Cardiac muscle cell (in vitro differentiated cells and primary cell): Measurements from ENCODE around the gene ERBB3. TPM values are rescaled to one million over a fixed set of nuclear protein-coding genes. Genes with fewer than 3 reads are reported as not detected.

Source experiments
- DNase-seq, 2 donors: peaks; one replicate each; pipeline versions ENCODE4 v3.0.0 to v3.0.0-alpha.2; 2010 to 2017; ENCODE audit warnings: low read depth in 1 of 2, low spot score in 1 of 2
- H3K27ac ChIP-seq: fragments of 200-600 bp; sonication (generic); 2 replicates; pipeline ENCODE4 v1.5.1; 2016
- H3K27me3 ChIP-seq: fragments of 200-600 bp; sonication (generic); 2 replicates; pipeline ENCODE4 v1.6.0; 2016; ENCODE audit warnings: control low read depth
- H3K36me3 ChIP-seq: fragments of 200-600 bp; sonication (generic); 2 replicates; pipeline ENCODE4 v1.5.1; 2016; ENCODE audit warnings: control low read depth
- H3K4me1 ChIP-seq: fragments of 200-600 bp; sonication (generic); 2 replicates; pipeline ENCODE4 v1.8.1; 2017; ENCODE audit warnings: low read depth, mild to moderate bottlenecking, mixed run types
- H3K4me3 ChIP-seq: fragments of 200-600 bp; sonication (generic); 2 replicates; pipeline ENCODE4 v1.5.1; 2016; ENCODE audit warnings: mild to moderate bottlenecking
- H3K9me3 ChIP-seq: fragments of 200-600 bp; sonication (generic); 2 replicates; pipeline ENCODE4 v1.5.1; 2017; ENCODE audit warnings: low read depth, mild to moderate bottlenecking, control low read depth
- CTCF ChIP-seq: IDR thresholded peaks from 2 replicates; pipeline ENCODE4 v1.5.1; 2012; ENCODE audit warnings: low read depth, mild to moderate bottlenecking, low read length
- polyA plus RNA-seq: library from polyadenylated mRNA; unstranded; fragments of >200 nt; fragmentation: Nextera tagmentation; extraction: Ambion mirVana; gene quantifications from 2 replicates; pipeline ENCODE4 v1.2.1, GENCODE V29; 2016
- total RNA-seq: library from RNA; depleted of rRNA; stranded (reverse); fragments of >200 nt; gene quantifications from 2 replicates; pipeline ENCODE4 v1.2.3, GENCODE V29; 2016

The ERBB3 gene
- total and polyA plus RNA-seq, 2 experiments from 2014 or later, result 10.5 to 22.0 TPM

GRCh38 chr12:56152132-56152755 lies 72.3 kb downstream of the ERBB3 start, which contains the start of gene MYL6B:
Gene MYL6B (plus strand): TSS chr12:56152587. CDS start chr12:56153919, 1,332 bp downstream.
- Histone ChIP-seq H3K27me3 (no peaks in the 10 kb centered on the region), H3K27ac (peak within 1 kb of the TSS; percentile 82)
- peak; percentile 92 to 94 for DNase-seq

More at GRCh38 chr12:56152132-56152755, 72.3 kb downstream of the ERBB3 start, which contains the start of gene MYL6B:
- H3K9me3 ChIP-seq, result no peaks in the 10 kb centered on the region
- peaks cover 9% of the 10 kb centered on the region for H3K36me3 ChIP-seq
- TF ChIP-seq CTCF, result no peak
- H3K4me3 ChIP-seq, result peak within 1 kb of the TSS; percentile 79
- H3K4me1 ChIP-seq, result peaks cover 8% of the 10 kb centered on the region

Other genes with a start within 250 kb of the ERBB3 start
- 0.39 TPM in 1 of 2 replicates, not detected in the other for gene MMP19, start 237.2 kb upstream of the ERBB3 start, total RNA-seq
- 0.24 and 1.4 TPM in 2 replicates for gene MMP19, start 237.2 kb upstream of the ERBB3 start, polyA plus RNA-seq
- 55.3 and 56.3 TPM in 2 replicates for gene PYM1, start 152.3 kb upstream of the ERBB3 start, total RNA-seq
- gene PYM1, start 152.3 kb upstream of the ERBB3 start, polyA plus RNA-seq, result 63.2 and 82.9 TPM in 2 replicates
- 18.3 and 28.6 TPM in 2 replicates for gene DGKA, start 149.0 kb upstream of the ERBB3 start, total RNA-seq
- 34.4 and 46.6 TPM in 2 replicates for gene DGKA, start 149.0 kb upstream of the ERBB3 start, polyA plus RNA-seq
- gene PMEL, start 114.1 kb upstream of the ERBB3 start, total RNA-seq, result 9.0 and 11.3 TPM in 2 replicates
- 15.5 and 15.7 TPM in 2 replicates for gene PMEL, start 114.1 kb upstream of the ERBB3 start, polyA plus RNA-seq
- gene CDK2, start 113.3 kb upstream of the ERBB3 start, total RNA-seq, result 31.3 and 31.4 TPM in 2 replicates
- 33.9 and 40.8 TPM in 2 replicates for gene CDK2, start 113.3 kb upstream of the ERBB3 start, polyA plus RNA-seq
- 87.9 and 104 TPM in 2 replicates for gene RAB5B, start 106.1 kb upstream of the ERBB3 start, total RNA-seq
- 154 and 157 TPM in 2 replicates for gene RAB5B, start 106.1 kb upstream of the ERBB3 start, polyA plus RNA-seq
- gene SUOX, start 82.9 kb upstream of the ERBB3 start, total RNA-seq, result 38.2 and 52.4 TPM in 2 replicates
- 45.3 and 59.6 TPM in 2 replicates for gene SUOX, start 82.9 kb upstream of the ERBB3 start, polyA plus RNA-seq
- gene IKZF4, start 59.1 kb upstream of the ERBB3 start, total RNA-seq, result 9.7 and 11.5 TPM in 2 replicates
- 12.5 and 18.1 TPM in 2 replicates for gene IKZF4, start 59.1 kb upstream of the ERBB3 start, polyA plus RNA-seq
- gene RPS26, start 38.2 kb upstream of the ERBB3 start, total RNA-seq, result 535 and 1,293 TPM in 2 replicates
- gene RPS26, start 38.2 kb upstream of the ERBB3 start, polyA plus RNA-seq, result 204 and 252 TPM in 2 replicates
- 166 and 235 TPM in 2 replicates for gene PA2G4, start 24.4 kb downstream of the ERBB3 start, total RNA-seq
- 132 and 189 TPM in 2 replicates for gene PA2G4, start 24.4 kb downstream of the ERBB3 start, polyA plus RNA-seq
- 1,416 and 2,307 TPM in 2 replicates for gene RPL41, start 36.5 kb downstream of the ERBB3 start, total RNA-seq
- 2,144 and 2,427 TPM in 2 replicates for gene RPL41, start 36.5 kb downstream of the ERBB3 start, polyA plus RNA-seq
- 5.4 and 7.5 TPM in 2 replicates for gene ZC3H10, start 38.1 kb downstream of the ERBB3 start, total RNA-seq
- gene ZC3H10, start 38.1 kb downstream of the ERBB3 start, polyA plus RNA-seq, result 7.2 and 10.6 TPM in 2 replicates
- gene ESYT1, start 48.1 kb downstream of the ERBB3 start, total RNA-seq, result 103 and 107 TPM in 2 replicates
- 52.0 and 70.6 TPM in 2 replicates for gene ESYT1, start 48.1 kb downstream of the ERBB3 start, polyA plus RNA-seq
- 218 and 293 TPM in 2 replicates for gene MYL6B, start 72.4 kb downstream of the ERBB3 start, total RNA-seq
- 142 and 203 TPM in 2 replicates for gene MYL6B, start 72.4 kb downstream of the ERBB3 start, polyA plus RNA-seq
- 2,618 and 4,325 TPM in 2 replicates for gene MYL6, start 78.2 kb downstream of the ERBB3 start, total RNA-seq
- 3,866 and 6,680 TPM in 2 replicates for gene MYL6, start 78.2 kb downstream of the ERBB3 start, polyA plus RNA-seq
- 69.7 and 94.2 TPM in 2 replicates for gene SMARCC2, start 109.3 kb downstream of the ERBB3 start, total RNA-seq
- gene SMARCC2, start 109.3 kb downstream of the ERBB3 start, polyA plus RNA-seq, result 79.6 and 104 TPM in 2 replicates
- 37.2 and 55.7 TPM in 2 replicates for gene RNF41, start 141.8 kb downstream of the ERBB3 start, total RNA-seq
- 17.3 and 21.1 TPM in 2 replicates for gene RNF41, start 141.8 kb downstream of the ERBB3 start, polyA plus RNA-seq
- 14.8 and 32.0 TPM in 2 replicates for gene NABP2, start 144.2 kb downstream of the ERBB3 start, total RNA-seq
- 6.8 and 10.7 TPM in 2 replicates for gene NABP2, start 144.2 kb downstream of the ERBB3 start, polyA plus RNA-seq
- gene SLC39A5, start 149.9 kb downstream of the ERBB3 start, total RNA-seq, result 0.67 TPM in 1 of 2 replicates, not detected in the other
- 1.0 TPM in 1 of 2 replicates, not detected in the other for gene SLC39A5, start 149.9 kb downstream of the ERBB3 start, polyA plus RNA-seq
- gene ANKRD52, start 178.2 kb downstream of the ERBB3 start, total RNA-seq, result 18.0 and 19.3 TPM in 2 replicates
- 34.9 and 37.7 TPM in 2 replicates for gene ANKRD52, start 178.2 kb downstream of the ERBB3 start, polyA plus RNA-seq
- gene COQ10A, start 186.8 kb downstream of the ERBB3 start, total RNA-seq, result 40.3 and 53.6 TPM in 2 replicates
- gene COQ10A, start 186.8 kb downstream of the ERBB3 start, polyA plus RNA-seq, result 65.6 and 67.2 TPM in 2 replicates
- gene CS, start 220.2 kb downstream of the ERBB3 start, total RNA-seq, result 280 and 360 TPM in 2 replicates
- gene CS, start 220.2 kb downstream of the ERBB3 start, polyA plus RNA-seq, result 243 and 289 TPM in 2 replicates
- 85.3 and 107 TPM in 2 replicates for gene CNPY2, start 235.8 kb downstream of the ERBB3 start, total RNA-seq
- gene CNPY2, start 235.8 kb downstream of the ERBB3 start, polyA plus RNA-seq, result 245 and 302 TPM in 2 replicates